Measurements from ENCODE around the gene MAL.

MAL gene

GRCh38 chr2:95040426-95040825 is 14.9 kb downstream of the MAL start:
- WGBS (ENCODE audit: insufficient coverage, insufficient read length) = no CpG with 5 or more reads among the region's 6 CpGs
- DNase-seq (ENCODE audit: low read depth, low spot score) = no peak
- H3K36me3 ChIP-seq (ENCODE audit: control insufficient read depth, insufficient read depth, low read length) = no peaks in the 10 kb centered on the region
- H3K27me3 ChIP-seq (ENCODE audit: control insufficient read depth, insufficient read depth, low read length) = no peaks in the 10 kb centered on the region
- H3K27ac ChIP-seq (ENCODE audit: low read length) = no peak overlapping the region
- no peak overlapping the region for H3K4me3 ChIP-seq (ENCODE audit: low read length)
- H3K4me1 ChIP-seq (ENCODE audit: control insufficient read depth, insufficient read depth, low read length) = no peaks in the 10 kb centered on the region
- H3K9me3 ChIP-seq (ENCODE audit: control insufficient read depth, insufficient read depth, low read length) = no peaks in the 10 kb centered on the region

GRCh38 chr2:95041060-95041823 is 15.7 kb downstream of the MAL start:
- no peak overlapping the region for H3K4me3 ChIP-seq (ENCODE audit: low read length)
- WGBS (ENCODE audit: insufficient coverage, insufficient read length) = no CpG with 5 or more reads among the region's 10 CpGs
- no peaks in the 10 kb centered on the region for H3K27me3 ChIP-seq (ENCODE audit: control insufficient read depth, insufficient read depth, low read length)
- H3K36me3 ChIP-seq (ENCODE audit: control insufficient read depth, insufficient read depth, low read length) = no peaks in the 10 kb centered on the region
- no peaks in the 10 kb centered on the region for H3K9me3 ChIP-seq (ENCODE audit: control insufficient read depth, insufficient read depth, low read length)
- H3K4me1 ChIP-seq (ENCODE audit: control insufficient read depth, insufficient read depth, low read length) = no peaks in the 10 kb centered on the region
- H3K27ac ChIP-seq (ENCODE audit: low read length) = no peak overlapping the region
- no peak for DNase-seq (ENCODE audit: low read depth, low spot score)

GRCh38 chr2:95041824-95042442 is 16.4 kb downstream of the MAL start:
- Histone ChIP-seq H3K36me3 (ENCODE audit: control insufficient read depth, insufficient read depth, low read length) (no peaks in the 10 kb centered on the region), H3K9me3 (ENCODE audit: control insufficient read depth, insufficient read depth, low read length) (no peaks in the 10 kb centered on the region), H3K27ac (ENCODE audit: low read length) (no peak overlapping the region), H3K27me3 (ENCODE audit: control insufficient read depth, insufficient read depth, low read length) (no peaks in the 10 kb centered on the region), H3K4me3 (ENCODE audit: low read length) (no peak overlapping the region), H3K4me1 (ENCODE audit: control insufficient read depth, insufficient read depth, low read length) (no peaks in the 10 kb centered on the region)
- no CpG with 5 or more reads among the region's 11 CpGs for WGBS (ENCODE audit: insufficient coverage, insufficient read length)
- no peak for DNase-seq (ENCODE audit: low read depth, low spot score)

- no peak for DNase-seq (ENCODE audit: low read depth, low spot score)
- Histone ChIP-seq H3K4me1 (ENCODE audit: control insufficient read depth, insufficient read depth, low read length) (no peaks in the 10 kb centered on the region), H3K36me3 (ENCODE audit: control insufficient read depth, insufficient read depth, low read length) (no peaks in the 10 kb centered on the region), H3K27ac (ENCODE audit: low read length) (no peak overlapping the region), H3K9me3 (ENCODE audit: control insufficient read depth, insufficient read depth, low read length) (no peaks in the 10 kb centered on the region), H3K27me3 (ENCODE audit: control insufficient read depth, insufficient read depth, low read length) (no peaks in the 10 kb centered on the region), H3K4me3 (ENCODE audit: low read length) (no peak overlapping the region)
- no CpG with 5 or more reads among the region's 7 CpGs for WGBS (ENCODE audit: insufficient coverage, insufficient read length)
Observed at GRCh38 chr2:95042472-95043271, 17.2 kb downstream of the MAL start.

- DNase-seq (ENCODE audit: low read depth, low spot score) = no peak
- Histone ChIP-seq H3K4me1 (ENCODE audit: control insufficient read depth, insufficient read depth, low read length) (no peaks in the 10 kb centered on the region), H3K27me3 (ENCODE audit: control insufficient read depth, insufficient read depth, low read length) (no peaks in the 10 kb centered on the region), H3K36me3 (ENCODE audit: control insufficient read depth, insufficient read depth, low read length) (no peaks in the 10 kb centered on the region), H3K9me3 (ENCODE audit: control insufficient read depth, insufficient read depth, low read length) (no peaks in the 10 kb centered on the region), H3K4me3 (ENCODE audit: low read length) (no peak overlapping the region), H3K27ac (ENCODE audit: low read length) (no peak overlapping the region)
- no CpG with 5 or more reads among the region's 17 CpGs for WGBS (ENCODE audit: insufficient coverage, insufficient read length)
Observed at GRCh38 chr2:95043300-95044093, 18.0 kb downstream of the MAL start.

- Histone ChIP-seq H3K27me3 (ENCODE audit: control insufficient read depth, insufficient read depth, low read length) (no peaks in the 10 kb centered on the region), H3K27ac (ENCODE audit: low read length) (no peak overlapping the region), H3K36me3 (ENCODE audit: control insufficient read depth, insufficient read depth, low read length) (no peaks in the 10 kb centered on the region), H3K4me1 (ENCODE audit: control insufficient read depth, insufficient read depth, low read length) (no peaks in the 10 kb centered on the region), H3K4me3 (ENCODE audit: low read length) (no peak overlapping the region), H3K9me3 (ENCODE audit: control insufficient read depth, insufficient read depth, low read length) (no peaks in the 10 kb centered on the region)
- no peak for DNase-seq (ENCODE audit: low read depth, low spot score)
- no CpG with 5 or more reads among the region's 5 CpGs for WGBS (ENCODE audit: insufficient coverage, insufficient read length)
Observed at GRCh38 chr2:95044601-95045000, 19.1 kb downstream of the MAL start.

- Histone ChIP-seq H3K27me3 (ENCODE audit: control insufficient read depth, insufficient read depth, low read length) (no peaks in the 10 kb centered on the region), H3K27ac (ENCODE audit: low read length) (no peak overlapping the region), H3K4me1 (ENCODE audit: control insufficient read depth, insufficient read depth, low read length) (no peaks in the 10 kb centered on the region), H3K9me3 (ENCODE audit: control insufficient read depth, insufficient read depth, low read length) (no peaks in the 10 kb centered on the region; the same call in 1 of the 2 replicates), H3K4me3 (ENCODE audit: low read length) (no peak overlapping the region), H3K36me3 (ENCODE audit: control insufficient read depth, insufficient read depth, low read length) (no peaks in the 10 kb centered on the region)
- DNase-seq (ENCODE audit: low read depth, low spot score) = no peak
- no CpG with 5 or more reads among the region's 13 CpGs for WGBS (ENCODE audit: insufficient coverage, insufficient read length)
Observed at GRCh38 chr2:95046371-95047112, 21.0 kb downstream of the MAL start.

GRCh38 chr2:95047629-95048510 is 22.4 kb downstream of the MAL start:
- H3K9me3 ChIP-seq (ENCODE audit: control insufficient read depth, insufficient read depth, low read length) = peaks cover 1% of the 10 kb centered on the region; the same call in 1 of the 2 replicates
- no peaks in the 10 kb centered on the region for H3K36me3 ChIP-seq (ENCODE audit: control insufficient read depth, insufficient read depth, low read length)
- no peaks in the 10 kb centered on the region for H3K4me1 ChIP-seq (ENCODE audit: control insufficient read depth, insufficient read depth, low read length)
- H3K27ac ChIP-seq (ENCODE audit: low read length) = no peak overlapping the region
- no peaks in the 10 kb centered on the region for H3K27me3 ChIP-seq (ENCODE audit: control insufficient read depth, insufficient read depth, low read length)
- H3K4me3 ChIP-seq (ENCODE audit: low read length) = no peak overlapping the region
- no CpG with 5 or more reads among the region's 17 CpGs for WGBS (ENCODE audit: insufficient coverage, insufficient read length)
- DNase-seq (ENCODE audit: low read depth, low spot score) = no peak

All from iPS DF 6.9 (cell line).